Measurements from ENCODE around the gene EIPR1. TPM values are rescaled to one million over a fixed set of nuclear protein-coding genes. Genes with fewer than 3 reads are reported as not detected.

The EIPR1 gene
- total RNA-seq, 2 donors from 2014 or later: 14.1 to 16.3 TPM

- intact Hi-C loops (cut with DNase I): no loop called here
- peak; percentile 72 for DNase-seq (ENCODE audit: low spot score)
Observed at GRCh38 chr2:3334392-3335345, 42.9 kb downstream of the EIPR1 start.

DNA sequence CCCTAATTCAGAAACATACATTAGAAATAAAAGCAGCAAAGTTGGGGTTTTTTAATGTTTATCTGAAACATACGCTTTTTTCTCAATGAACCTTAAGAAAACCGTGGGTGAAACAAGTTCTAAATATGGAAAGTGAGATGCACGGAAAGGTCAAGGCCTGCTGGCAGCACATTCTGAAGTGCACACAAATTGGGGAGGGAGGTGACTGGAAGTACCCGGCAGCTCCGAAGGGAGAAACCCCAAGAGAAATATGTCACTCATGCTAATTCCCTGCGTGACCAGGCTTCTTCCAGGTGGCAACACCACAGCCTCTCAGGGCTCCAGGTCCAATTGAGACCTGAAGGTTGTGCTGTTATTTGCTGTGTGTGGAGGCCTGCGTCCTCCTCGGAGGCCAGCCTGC is 45.5 kb downstream of the EIPR1 start:
- peak; percentile 36 for DNase-seq (ENCODE audit: low spot score)
- intact Hi-C loops (cut with DNase I): no loop called here

DNA sequence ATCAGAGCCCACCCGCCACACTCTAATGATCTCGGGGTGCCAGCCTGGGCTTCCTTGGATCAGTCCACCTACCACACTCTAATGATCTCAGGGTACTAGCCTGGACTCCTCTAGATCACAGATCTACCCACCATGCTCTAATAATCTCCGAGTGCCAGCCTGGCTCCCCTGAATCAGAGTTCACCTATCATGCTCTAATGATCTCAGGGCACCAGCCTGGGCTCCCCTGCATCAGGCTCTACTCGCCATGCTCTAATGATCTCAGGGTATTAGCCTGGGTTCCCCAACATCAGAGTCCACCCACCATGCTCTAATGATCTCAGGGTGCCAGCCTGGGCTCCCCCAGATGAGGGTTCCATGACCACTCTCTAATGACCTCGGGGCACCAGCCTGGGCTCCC is 48.1 kb downstream of the EIPR1 start:
- intact Hi-C loops (cut with DNase I): no loop called here
- peak; percentile 23 for DNase-seq (ENCODE audit: low spot score)

DNA sequence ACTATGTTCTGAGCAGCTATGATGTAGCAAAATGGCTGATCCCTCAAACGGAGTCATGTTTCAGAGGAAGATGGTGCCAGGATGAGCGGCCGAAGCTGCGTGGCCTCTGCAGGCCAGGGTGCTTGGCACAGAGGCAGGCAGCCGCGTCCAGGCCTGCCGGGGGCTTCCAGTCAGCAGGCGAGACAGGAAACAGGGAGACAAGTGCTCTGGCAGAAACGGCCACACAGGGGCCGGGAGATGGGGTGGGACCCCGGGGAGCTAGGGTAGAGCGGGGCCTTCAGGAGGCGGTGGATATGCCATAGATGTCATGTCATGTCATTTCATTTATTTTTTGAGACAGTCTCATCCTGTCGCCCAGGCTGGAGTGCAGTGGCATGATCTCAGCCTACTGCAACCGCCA is 50.7 kb downstream of the EIPR1 start:
- DNase-seq (ENCODE audit: low spot score): peak; percentile 36

GRCh38 chr2:3326182-3326537 is 51.5 kb downstream of the EIPR1 start:
- intact Hi-C loops (cut with DNase I): no loop called here
- peak; percentile 54 for DNase-seq (ENCODE audit: low spot score)

More for the DNA sequence above, 50.7 kb downstream of the EIPR1 start:
- intact Hi-C loops (cut with DNase I): no loop called here

DNA sequence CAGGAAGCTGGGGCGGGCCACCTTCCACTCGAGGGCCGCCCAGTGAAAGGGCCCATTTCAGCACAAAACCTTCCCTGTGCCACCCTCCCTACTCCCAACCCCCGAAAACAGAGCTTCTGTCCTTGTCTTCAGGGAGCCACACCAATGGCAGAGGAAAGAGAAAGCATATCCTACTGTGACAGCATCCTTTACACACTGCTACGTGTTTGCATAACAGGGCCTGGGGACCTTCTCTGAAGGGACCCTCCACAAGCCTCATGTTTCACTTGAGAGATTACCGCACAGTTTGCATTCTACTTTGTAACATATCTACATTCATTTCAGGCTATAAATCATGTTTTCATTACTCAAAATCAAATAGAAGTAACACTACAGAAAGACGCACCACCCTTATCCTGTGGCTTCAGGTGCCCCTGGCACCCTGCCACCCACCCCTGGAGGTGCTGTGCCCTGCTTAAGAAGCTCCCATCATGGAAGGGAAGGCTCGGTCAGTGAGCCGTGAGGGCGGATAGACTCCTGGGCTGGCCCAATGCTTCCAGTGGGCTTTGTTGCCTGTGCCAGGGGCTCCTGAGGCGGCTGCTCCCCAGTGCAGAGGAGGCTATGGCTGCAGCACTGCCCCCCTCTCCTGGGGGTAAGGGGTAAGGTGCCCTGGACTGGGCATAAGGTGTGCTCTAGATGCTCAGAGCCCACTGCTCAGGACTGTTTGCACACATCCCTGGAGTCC is 52.0 kb downstream of the EIPR1 start:
- DNase-seq (ENCODE audit: low spot score): peak; percentile 70
- intact Hi-C loops (cut with DNase I): no loop called here

- intact Hi-C loops (cut with DNase I): no loop called here
- peak; percentile 67 for DNase-seq (ENCODE audit: low spot score)
Observed at GRCh38 chr2:3324404-3325281, 53.0 kb downstream of the EIPR1 start.

DNA sequence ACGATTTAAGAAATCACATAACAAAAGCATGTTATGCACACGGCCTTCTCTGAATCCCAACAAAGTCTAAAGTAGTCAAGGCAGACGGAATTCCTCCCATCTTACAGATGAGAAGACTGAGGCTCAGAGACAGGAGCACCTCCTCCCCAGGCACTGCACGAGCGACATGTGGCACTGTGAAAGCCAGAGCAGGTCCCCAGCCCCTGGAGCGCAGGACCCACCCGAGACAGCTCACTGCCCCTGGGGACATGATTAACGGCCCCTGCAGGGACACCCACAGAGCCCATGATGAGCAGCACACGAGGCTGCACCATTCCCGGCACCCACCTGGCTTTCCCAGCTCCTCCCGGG is 53.6 kb downstream of the EIPR1 start:
- intact Hi-C loops (cut with DNase I): no loop called here
- peak; percentile 48 for DNase-seq (ENCODE audit: low spot score)

- intact Hi-C loops (cut with DNase I): no loop called here
- peak; percentile 59 for DNase-seq (ENCODE audit: low spot score)
Observed at GRCh38 chr2:3323360-3324035, 54.1 kb downstream of the EIPR1 start.

GRCh38 chr2:3322311-3322970 is 55.2 kb downstream of the EIPR1 start:
- intact Hi-C loops (cut with DNase I): no loop called here
- DNase-seq (ENCODE audit: low spot score): peak; percentile 73

- DNase-seq (ENCODE audit: low spot score): peak; percentile 42
Observed at GRCh38 chr2:3321825-3322224, 55.8 kb downstream of the EIPR1 start.

GRCh38 chr2:3320910-3321605 is 56.6 kb downstream of the EIPR1 start:
- DNase-seq (ENCODE audit: low spot score): peak; percentile 45
- intact Hi-C loops (cut with DNase I): no loop called here

More at GRCh38 chr2:3321825-3322224, 55.8 kb downstream of the EIPR1 start:
- intact Hi-C loops (cut with DNase I): no loop called here

GRCh38 chr2:3319745-3320566 is 57.7 kb downstream of the EIPR1 start:
- peak; percentile 47 for DNase-seq (ENCODE audit: low spot score)
- intact Hi-C loops (cut with DNase I): no loop called here

DNA sequence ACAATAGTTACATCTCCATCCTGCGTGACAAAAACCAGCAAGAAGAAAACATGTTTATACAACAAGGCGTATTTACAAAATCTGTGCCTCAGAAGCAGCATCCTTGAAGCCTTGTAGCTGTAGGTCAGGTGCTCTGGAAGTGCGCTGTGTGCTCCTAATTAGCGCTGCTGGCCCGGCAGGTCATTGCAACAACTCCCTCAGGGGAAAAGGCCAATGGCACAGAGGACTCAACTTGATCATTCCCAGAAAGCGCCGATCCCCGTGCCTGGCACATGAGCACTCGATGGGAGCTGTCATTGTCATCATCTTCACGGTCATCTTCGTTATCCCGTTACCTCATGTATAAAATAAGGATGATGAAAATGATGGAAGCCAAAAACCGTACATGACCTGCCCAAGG is 58.5 kb downstream of the EIPR1 start:
- intact Hi-C loops (cut with DNase I): no loop called here
- DNase-seq (ENCODE audit: low spot score): peak; percentile 70

- intact Hi-C loops (cut with DNase I): no loop called here
- DNase-seq (ENCODE audit: low spot score): no peak
Observed at GRCh38 chr2:3317871-3318590, 59.6 kb downstream of the EIPR1 start.

DNA sequence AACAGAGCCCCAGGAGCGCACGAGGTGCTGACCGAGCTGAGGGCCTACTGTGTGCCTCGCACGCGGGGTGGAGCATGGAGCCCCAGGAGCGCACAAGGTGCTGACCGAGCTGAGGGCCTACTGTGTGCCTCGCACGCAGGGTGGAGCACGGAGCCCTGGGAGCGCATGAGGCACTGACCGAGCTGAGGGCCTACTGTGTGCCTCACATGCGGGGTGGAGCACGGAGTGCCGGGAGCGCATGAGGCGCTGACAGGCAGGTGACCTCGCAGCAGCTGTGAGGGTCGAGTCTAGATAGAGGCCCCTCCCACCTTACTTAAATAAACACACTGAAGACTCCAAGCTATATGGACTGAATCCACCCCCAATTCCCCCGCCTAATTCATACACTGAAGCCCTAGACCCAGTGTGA is 60.3 kb downstream of the EIPR1 start:
- intact Hi-C loops (cut with DNase I): no loop called here
- DNase-seq (ENCODE audit: low spot score): no peak
